ENCODE measurements around the gene SPDYE2. TPM values are rescaled to one million over a fixed set of nuclear protein-coding genes. Genes with fewer than 3 reads are reported as not detected.
"Not testable (repeated sequence)": the region's sequence is repeated elsewhere in the genome, so short reads cannot be mapped to it uniquely, and the experiment has no call there.

SPDYE2 gene
- total RNA-seq, 1 experiment from 2014 or later: not detected

DNA sequence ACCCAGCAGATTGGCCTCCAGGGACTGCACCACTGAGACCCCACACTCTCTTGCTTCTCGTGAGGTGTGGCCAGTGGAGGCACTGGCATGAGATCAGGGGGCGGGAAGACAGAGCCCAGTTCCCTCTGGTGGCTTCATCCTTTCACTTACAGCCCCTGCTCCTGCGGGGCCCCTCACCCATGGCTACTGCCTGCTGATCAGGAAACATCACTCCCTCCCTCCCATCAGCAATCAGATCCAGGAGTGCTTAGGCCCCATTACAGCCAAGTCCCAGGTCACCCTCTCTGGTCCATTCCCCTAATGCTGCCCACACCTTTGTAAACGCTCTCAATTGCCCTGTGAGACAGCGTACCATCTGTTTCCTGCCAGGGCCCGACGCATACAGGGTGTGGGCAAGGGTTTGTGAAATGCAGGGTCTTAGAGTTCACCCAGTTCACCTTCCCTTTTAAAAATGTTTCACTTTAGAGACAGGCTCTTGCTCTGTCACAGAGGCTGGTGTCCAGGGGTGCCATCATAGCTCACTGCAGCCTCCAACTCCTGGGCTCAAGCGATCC lies 15.9 kb upstream of the SPDYE2 start:
- DNase-seq (ENCODE audit: low read depth): not testable (repeated sequence)

DNA sequence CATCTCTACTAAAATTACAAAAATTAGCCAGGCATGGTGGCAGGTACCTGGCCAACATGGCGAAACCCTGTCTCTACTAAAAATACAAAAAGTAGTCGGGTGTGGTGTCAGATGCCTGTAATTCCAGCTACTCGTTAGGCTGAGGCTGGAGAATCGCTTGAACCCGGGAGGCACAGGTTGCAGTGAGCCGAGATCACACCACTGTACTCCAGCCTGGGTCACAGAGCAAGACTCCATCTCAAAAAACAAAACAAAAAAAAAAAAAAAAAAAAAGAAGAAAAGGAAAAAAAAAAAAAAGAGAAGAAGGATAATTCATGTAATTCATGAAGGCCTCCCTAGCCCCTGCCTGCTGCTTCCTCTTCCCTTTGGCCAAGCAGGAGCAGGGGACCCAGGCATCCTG lies 10.4 kb upstream of the SPDYE2 start:
- not testable (repeated sequence) for DNase-seq (ENCODE audit: low read depth)

DNA sequence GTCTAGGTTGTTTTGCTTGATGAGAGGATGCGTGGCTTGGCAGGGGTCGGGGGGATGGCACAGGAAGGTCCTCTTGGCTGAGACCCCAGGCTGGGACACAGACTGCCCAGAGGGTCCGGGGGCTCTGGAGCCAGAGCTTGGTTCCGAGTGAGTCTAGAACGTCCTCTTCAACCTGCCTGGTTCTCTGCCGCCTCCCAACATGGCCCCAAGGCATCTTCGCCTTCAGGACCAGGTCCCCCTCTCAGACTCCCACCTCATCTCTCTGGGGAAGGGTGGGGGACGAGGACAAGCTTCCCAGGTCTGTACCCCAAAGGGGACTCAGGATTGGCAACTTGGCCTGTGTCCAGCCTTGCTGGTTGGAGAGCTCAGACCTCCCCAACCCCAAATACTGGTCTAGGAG lies 8.9 kb upstream of the SPDYE2 start:
- not testable (repeated sequence) for DNase-seq (ENCODE audit: low read depth)

DNA sequence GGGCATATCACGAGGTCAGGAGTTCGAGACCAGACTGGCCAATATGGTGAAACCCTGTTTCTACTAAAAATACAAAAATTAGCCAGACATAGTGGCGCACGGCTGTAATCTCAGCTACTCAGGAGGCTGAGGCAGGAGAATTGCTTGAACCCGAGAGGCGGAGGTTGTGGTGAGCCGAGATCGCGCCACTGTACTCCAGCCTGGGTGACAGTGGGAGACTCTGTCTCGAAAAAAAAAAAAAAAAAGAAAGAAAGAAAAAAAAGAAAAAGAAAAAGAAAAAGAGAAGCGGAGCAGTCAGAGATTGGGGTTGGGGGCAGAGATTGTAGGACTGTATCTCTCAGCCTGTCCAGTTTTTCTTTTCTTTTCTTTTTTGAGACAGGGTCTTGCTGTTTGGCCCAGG lies 8.3 kb upstream of the SPDYE2 start:
- not testable (repeated sequence) for DNase-seq (ENCODE audit: low read depth)

DNA sequence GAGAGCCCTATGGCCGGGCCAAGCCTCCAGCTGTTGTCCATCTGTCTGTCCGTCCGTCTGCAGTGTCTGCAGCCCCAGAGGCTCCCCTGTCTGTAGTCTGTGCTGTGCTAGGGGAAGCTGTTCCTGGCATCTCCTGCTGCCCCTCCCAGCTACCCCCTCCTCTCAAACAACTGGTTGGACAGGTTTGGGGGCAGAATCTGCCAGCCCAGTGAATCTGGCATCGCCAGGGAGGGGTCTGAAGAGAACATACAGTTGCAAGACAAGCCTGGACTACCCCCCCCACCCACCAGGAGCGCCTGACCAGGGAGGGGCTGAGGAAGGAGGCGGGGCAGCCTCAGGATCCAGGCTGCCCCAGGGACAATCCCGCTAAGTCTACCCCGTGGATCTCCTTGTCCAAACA lies 7.4 kb upstream of the SPDYE2 start, which contains the start of gene UPK3BL2:
Gene UPK3BL2, minus strand, starts transcription at position 101 of the 400 bp plus-strand sequence. Its CDS starts 60 bp downstream, at position 41.
- DNase-seq (ENCODE audit: low read depth): not testable (repeated sequence)

DNA sequence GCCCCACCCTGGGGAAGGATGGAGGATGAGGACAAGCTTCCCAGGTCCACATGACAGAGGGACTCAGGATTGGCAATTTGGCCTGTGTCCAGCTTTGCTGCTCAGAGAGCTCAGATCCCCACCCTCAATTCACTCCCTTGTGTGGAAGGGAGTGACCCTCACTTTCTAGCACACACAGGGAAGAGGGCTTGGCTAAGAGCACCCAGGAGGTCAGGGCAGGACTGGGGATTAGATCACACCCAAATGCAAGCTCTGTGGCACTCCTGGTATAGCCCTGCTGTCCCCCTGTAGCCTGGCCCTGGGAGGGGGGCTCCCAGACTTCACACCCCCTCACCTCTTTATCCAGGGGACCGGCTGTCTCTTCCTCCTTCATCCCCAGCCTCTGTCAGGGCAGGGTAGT lies 6.7 kb upstream of the SPDYE2 start:
- DNase-seq (ENCODE audit: low read depth): not testable (repeated sequence)

DNA sequence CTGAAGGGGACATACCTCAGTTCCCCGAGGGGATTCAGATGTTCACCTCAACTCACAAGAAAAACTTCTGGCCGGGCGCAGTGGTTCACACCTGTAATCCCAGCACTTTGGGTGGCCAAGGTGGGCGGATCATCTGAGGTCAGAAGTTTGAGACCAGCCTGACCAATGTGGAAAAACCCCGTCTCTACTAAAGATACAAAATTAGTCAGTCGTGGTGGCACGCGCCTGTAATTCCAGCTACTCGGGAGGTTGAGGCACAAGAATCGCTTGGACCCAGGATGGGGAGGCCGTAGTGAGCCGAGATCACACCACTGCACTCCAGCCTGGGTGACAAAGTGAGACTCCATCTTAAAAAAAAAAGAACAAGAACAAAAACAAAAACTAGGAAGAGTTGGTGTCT lies 5.7 kb upstream of the SPDYE2 start:
- not testable (repeated sequence) for DNase-seq (ENCODE audit: low read depth)

DNA sequence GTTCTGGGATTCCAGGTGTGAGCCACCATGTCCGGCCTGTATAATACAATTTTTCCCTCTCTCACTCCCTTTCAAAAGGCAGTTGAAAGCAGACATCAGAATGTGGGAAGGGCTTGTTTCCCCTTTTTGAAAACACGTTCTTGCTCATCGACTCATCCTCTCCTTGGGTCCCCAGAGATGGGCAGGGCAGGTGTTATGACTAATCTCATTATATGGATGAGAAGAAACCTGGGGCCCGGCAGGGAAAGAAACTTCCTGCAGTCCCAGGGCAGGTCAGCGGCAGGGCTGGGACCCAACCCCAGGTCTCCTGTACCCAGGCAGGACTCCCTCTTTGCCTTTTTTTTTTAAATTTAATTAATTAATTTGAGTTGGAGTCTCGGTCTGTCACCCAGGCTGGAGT lies 4.7 kb upstream of the SPDYE2 start:
- DNase-seq (ENCODE audit: low read depth): not testable (repeated sequence)

DNA sequence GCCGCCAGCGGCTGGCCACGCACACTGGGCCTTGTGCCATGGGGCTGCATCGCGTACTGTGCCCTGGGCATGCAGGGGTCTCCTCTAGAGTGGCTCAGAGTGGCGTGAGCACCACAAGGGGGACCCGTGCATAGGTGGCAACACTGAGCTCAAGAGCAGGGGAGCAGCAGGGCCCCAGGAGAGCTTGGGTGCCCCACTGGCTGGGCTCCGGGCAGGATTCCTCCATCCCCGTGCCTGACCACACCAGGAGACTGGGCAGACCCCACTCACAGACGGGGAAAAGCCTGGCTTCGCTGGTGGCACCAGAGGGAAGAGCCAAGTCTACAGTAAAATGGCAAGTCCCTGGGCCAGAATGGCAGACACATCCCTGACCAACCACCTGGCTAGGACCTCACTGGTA lies 17.6 kb downstream of the SPDYE2 start:
- DNase-seq (ENCODE audit: low read depth): not testable (repeated sequence)

DNA sequence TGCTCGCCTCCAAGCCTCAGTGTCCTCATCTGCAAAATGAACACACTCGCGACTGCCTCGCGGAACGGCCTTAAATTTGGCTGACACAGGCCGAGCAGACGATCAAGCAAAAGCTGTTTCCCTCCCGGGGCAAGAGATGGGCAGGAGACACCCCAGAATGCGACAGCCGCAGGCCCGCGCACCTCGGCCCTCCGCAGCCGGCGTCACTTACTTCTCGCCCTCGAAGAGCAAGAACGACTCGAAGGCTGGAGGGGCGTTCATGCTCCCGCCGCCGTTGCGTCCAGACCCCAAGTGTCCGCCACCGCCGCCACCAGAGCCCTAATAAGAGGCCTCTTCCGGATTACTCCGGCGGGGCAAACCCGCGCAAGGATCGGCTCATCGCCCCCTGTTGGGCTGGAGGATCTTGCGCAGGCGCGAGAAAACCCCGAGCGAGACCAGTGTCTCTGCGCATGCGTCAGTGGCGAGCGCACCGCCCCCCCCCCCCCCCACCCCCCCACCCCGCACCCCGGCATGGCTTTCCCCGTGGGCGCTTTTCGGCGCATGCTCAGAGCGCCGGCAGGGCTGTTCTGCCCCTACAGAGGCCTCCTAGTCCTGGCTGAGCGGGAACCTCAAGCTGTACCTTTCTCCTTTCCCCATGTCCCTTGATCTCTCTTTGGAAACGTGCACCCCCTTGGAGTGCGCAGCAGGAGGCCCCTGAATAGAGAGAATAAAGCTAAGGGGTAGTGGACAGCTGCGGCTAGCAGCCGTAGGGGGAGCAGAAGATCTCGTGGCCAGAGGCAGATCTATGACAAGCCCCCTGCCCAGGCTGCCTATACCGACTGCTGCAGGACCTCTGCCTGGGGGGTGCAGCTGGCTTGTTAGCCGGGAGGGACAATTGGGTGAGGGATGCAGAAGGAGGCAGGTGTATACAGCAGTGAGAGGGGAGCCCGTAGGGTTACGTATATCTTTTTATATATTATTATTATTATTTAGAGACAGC lies 21.5 kb downstream of the SPDYE2 start, which contains the start of gene POLR2J3:
Gene POLR2J3, minus strand, starts transcription at position 323 of the 979 bp plus-strand sequence. Its CDS starts 62 bp downstream, at position 261.
- peak; percentile 61 for DNase-seq (ENCODE audit: low read depth)

DNA sequence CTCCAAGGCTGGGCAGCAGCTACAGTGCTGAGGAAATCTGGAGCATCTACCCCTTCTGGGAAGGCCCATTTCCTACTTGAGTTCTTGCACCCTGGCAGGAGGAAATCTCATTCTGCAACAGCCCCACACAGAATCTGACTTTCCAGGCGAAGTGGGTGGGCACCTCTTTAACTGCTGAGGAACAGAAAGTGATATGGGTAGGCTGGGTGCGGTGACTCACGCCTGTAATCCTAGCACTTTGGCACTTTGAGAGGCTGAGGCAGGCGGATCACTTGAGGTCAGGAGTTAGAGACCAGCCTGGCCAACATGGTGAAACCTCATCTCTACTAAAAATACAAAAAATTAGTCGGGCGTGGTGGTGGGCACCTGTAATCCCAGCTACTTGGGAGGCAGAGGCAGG lies 23.6 kb downstream of the SPDYE2 start:
- not testable (repeated sequence) for DNase-seq (ENCODE audit: low read depth)

DNA sequence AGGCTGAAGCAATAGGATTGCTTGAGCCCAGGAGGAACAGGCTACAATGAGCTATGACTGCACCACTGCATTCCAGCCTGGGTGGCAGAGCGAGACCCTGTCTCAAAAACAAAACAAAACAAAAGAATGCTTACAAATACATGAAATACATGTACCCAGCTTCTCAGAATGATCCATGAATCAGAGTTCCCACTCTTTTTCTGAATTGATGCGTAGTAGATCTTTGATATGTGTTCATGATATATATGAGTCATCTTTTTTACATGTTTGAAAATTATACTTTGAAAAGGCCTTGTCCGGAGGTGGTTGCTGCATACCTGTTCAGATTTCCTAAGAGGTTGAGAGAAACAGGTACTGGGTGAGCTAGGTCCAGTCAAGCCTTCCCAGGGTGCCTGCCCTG lies 25.3 kb downstream of the SPDYE2 start:
- not testable (repeated sequence) for DNase-seq (ENCODE audit: low read depth)

DNA sequence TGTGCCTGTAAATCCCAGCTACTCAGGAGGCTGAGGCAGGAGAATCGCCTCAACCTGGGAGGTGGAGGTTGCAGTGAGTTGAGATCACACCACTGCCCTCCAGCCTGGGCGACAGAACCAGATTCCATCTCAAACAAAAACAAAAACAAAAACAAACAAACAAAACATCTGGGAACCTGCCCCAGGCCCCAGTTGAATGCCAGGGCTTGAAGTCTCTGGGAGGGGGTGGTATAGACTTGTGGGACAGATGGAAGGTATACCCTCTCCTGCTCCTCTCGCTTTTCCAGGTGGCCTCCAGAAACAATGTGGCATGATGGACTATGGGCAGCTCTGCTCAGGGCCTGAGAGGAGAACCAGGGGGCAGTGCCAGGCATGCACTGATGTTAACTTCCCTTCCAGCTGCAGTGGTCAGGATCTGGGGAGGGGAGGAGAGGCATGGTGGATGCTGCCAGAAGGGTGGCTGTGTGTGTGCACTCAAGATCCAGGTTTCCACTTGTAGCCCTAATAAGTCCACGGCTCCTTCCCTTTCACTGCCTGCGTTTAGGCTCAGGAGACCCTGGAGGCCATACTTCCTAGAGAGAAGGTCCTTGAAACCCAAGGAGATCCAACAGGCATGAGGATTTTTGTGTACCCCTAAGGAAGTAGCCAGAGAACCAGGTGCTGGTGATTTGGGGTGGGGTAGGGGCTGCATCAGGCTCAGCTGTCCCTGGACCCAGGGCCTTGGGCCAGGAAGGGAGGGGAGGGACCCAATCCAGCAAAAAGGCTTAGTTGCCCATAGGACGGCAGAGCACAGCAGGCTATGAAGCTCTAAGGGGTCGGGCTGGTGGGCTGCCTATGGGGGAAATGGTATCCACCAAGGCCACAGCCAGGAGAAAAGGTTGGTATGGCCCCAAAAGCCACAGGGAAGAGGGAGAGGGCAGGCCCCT lies 26.6 kb downstream of the SPDYE2 start:
- peak; percentile 0 for DNase-seq (ENCODE audit: low read depth)

DNA sequence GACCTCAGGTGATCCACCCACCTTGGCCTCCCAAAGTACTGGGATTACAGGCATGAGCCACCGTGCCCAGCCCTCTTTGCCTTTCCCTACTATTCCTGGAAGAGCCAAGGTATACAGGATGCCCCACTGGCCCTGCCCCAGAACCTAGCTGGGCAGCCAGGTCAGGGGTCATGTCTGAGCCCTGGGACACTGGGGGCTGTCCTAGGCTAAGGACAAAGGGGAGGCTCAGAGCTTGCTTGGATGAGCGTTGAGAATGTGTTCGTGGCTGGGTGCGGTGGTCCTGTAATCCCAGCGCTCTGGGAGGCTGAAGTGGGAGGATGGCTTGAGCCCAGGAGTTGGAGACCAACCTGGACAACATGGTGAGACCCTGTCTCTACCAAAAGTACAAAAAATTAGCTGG lies 27.5 kb downstream of the SPDYE2 start:
- not testable (repeated sequence) for DNase-seq (ENCODE audit: low read depth)

DNA sequence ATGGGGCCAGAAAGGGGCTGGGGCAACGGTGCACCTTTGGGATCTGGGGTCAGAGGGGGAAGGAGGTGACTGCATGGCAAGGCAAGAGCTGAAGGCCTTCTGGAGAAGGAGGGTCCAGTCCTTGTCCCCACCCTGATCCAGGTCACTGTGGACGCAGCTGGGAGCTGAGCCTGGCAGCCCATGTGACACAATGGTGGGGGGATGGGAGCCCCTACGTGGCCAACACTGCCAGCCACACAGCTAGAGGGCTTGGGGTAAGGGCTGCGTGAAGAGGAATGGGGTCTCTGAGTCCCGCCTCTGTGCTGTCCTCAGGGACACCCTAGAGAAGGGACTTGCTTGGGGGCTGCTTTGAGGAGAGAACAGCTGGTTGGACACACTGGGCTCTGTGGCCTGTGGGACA lies 30.7 kb downstream of the SPDYE2 start:
- not testable (repeated sequence) for DNase-seq (ENCODE audit: low read depth)

DNA sequence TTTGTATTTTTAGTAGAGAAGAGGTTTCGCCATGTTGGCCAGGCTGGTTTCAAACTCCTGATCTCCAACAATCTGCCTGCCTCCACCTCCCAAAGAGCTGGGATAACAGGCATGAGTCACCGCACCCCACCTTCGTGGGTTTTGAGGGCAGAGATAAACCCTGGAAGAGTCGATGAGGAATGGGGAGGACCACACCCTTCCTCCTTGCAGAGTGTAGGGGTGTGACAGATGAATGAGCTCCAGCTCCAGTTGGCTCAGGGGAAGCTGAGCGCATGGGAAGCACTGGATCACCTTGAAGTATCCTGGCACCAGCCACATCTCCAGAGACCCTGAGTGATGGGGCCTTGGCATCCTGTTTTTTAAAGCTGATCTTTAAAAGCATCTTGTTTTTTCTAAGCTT lies 32.5 kb downstream of the SPDYE2 start:
- DNase-seq (ENCODE audit: low read depth): not testable (repeated sequence)

DNA sequence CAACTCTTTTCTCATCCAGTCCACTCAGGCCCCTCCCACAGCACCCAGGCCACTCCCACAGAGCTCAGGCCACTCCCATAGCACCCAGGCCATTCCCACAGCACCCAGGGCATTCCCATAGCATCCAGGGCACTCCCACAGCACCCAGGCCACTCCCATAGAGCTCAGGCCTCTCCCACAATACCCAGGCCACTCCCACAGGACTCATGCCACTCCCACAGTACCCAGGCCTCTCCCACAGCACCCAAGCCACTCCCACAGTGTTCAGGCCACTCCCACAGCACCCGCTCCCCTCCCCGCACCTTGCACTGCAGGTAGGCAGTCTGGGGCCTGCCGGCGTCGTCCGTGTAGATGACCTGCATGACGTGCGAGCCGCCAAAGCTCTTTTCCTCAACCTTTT lies 38.8 kb downstream of the SPDYE2 start:
- DNase-seq (ENCODE audit: low read depth): not testable (repeated sequence)

DNA sequence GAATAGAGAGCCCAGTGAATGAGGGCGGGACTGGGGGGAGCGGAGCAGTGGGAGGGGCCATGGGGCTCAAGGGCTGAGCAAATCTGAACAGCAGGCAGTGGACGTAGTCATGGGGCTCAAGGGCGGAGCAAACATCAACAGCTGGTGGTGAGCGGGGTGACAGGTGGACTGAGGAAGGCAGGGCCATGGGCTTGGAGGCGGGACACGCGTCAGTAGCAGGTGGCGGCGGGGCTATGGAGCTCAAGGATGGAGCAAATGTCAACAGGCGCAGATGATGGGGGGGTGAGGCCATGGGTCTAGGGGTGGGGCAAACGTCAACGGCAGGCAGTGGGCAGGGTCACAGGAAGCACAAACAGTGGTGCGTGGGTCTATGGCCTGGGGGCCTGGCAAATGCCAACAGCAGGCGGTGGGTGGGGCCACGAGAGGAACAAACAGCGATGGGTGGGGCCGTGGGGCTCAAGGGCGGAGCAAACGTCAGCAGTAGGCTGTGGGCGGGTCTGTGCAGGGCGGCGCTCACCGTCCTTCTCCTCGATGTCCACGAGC lies 41.5 kb downstream of the SPDYE2 start:
- not testable (repeated sequence) for DNase-seq (ENCODE audit: low read depth)

DNA sequence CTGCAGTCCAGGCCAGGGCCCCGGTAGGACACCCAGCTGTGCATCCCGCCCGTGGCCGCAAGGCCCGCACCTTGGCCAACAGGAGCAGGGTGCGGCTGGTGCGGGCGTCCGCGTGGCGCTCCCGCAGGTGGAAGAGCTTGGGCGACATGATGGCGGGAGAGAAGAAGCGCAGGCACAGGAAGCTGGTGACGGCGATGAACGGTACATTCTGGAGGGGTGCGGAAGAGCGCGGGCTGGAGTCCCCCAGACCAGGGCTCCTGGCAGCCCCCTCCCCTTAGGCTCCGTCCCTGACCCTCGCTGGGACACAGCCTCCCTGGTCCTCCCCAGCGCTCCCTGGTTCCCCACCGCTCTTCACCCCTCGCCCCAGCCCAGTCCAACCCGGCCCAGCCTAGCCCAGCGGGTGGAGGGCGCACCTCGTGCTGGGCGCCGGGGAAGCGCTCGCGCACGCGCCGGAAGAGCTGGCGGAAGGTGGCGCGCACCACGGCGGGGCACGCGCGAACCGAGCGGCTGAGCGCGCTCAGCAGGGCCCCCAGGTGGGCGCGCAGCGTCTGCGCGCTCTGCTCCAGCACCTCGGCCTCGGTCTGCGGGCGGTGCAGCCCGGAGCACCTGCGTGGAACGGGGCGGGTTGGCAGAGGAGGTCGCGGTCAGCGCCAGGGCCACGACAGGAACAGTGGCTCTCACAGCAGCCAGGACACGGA lies 42.8 kb downstream of the SPDYE2 start:
- not testable (repeated sequence) for DNase-seq (ENCODE audit: low read depth)

DNA sequence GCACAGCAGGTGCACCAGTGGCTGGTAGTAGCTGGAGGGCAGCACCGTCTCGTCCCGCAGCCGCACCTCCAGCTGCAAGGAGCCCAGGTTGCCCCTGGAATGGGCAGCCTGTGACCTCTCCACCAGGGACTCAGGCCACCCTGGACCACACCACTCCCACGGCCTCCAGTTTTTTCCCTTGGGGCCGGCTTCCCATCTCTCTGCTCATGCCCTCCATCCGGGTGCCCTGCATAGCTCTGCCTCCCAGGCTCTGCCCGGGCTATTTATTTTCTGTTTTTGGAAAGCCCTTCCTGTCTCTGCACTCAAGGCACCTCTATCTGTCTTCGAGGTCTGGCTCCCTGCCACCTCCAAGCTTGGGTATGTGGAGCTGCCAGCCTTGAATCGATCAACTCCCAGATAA lies 45.0 kb downstream of the SPDYE2 start:
- DNase-seq (ENCODE audit: low read depth): not testable (repeated sequence)

All from HT1080 (cell line).